ENCODE data around the gene NMT1.
"Not testable (repeated sequence)": the region's sequence is repeated elsewhere in the genome, so short reads cannot be mapped to it uniquely, and the experiment has no call there.

Gene NMT1

GRCh38 chr17:45048795-45049563 lies 12.1 kb upstream of the NMT1 start:
- H3K4me3 ChIP-seq (ENCODE audit: control insufficient read depth, low read depth, low read length) = no peak overlapping the region
- DNase-seq (ENCODE audit: low read depth) = no peak
- TF ChIP-seq, protein P1, sequence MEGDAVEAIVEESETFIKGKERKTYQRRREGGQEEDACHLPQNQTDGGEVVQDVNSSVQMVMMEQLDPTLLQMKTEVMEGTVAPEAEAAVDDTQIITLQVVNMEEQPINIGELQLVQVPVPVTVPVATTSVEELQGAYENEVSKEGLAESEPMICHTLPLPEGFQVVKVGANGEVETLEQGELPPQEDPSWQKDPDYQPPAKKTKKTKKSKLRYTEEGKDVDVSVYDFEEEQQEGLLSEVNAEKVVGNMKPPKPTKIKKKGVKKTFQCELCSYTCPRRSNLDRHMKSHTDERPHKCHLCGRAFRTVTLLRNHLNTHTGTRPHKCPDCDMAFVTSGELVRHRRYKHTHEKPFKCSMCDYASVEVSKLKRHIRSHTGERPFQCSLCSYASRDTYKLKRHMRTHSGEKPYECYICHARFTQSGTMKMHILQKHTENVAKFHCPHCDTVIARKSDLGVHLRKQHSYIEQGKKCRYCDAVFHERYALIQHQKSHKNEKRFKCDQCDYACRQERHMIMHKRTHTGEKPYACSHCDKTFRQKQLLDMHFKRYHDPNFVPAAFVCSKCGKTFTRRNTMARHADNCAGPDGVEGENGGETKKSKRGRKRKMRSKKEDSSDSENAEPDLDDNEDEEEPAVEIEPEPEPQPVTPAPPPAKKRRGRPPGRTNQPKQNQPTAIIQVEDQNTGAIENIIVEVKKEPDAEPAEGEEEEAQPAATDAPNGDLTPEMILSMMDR (IDR thresholded peaks at IDR 0.05; ENCODE audit: control insufficient read depth, insufficient read depth, low read depth, low read length, missing control alignments) = no peak

GRCh38 chr17:45050481-45051059 lies 10.5 kb upstream of the NMT1 start:
- no peak for DNase-seq (ENCODE audit: low read depth)
- TF ChIP-seq, protein P1 (IDR thresholded peaks at IDR 0.05; ENCODE audit: control insufficient read depth, insufficient read depth, low read depth, low read length, missing control alignments) = no peak
- H3K4me3 ChIP-seq (ENCODE audit: control insufficient read depth, low read depth, low read length) = peak overlapping the region; percentile 54

GRCh38 chr17:45051060-45051719 lies 9.9 kb upstream of the NMT1 start, which contains the start of gene DCAKD:
TSS of gene DCAKD (minus strand) at chr17:45051632. CDS start at chr17:45034885, 16,747 bp downstream.
- TF ChIP-seq, protein P1 (IDR thresholded peaks at IDR 0.05; ENCODE audit: control insufficient read depth, insufficient read depth, low read depth, low read length, missing control alignments) = no peak
- DNase-seq (ENCODE audit: low read depth) = peak; percentile 76
- H3K4me3 ChIP-seq (ENCODE audit: control insufficient read depth, low read depth, low read length) = peak within 1 kb of the TSS; percentile 55

GRCh38 chr17:45051720-45052051 lies 9.4 kb upstream of the NMT1 start:
- not testable (repeated sequence) for DNase-seq (ENCODE audit: low read depth); H3K4me3 ChIP-seq (ENCODE audit: control insufficient read depth, low read depth, low read length)

GRCh38 chr17:45052052-45052772 lies 8.9 kb upstream of the NMT1 start:
- TF ChIP-seq, protein P1 (IDR thresholded peaks at IDR 0.05; ENCODE audit: control insufficient read depth, insufficient read depth, low read depth, low read length, missing control alignments) = no peak
- no peak for DNase-seq (ENCODE audit: low read depth)
- H3K4me3 ChIP-seq (ENCODE audit: control insufficient read depth, low read depth, low read length) = peak overlapping the region; percentile 55

DNA sequence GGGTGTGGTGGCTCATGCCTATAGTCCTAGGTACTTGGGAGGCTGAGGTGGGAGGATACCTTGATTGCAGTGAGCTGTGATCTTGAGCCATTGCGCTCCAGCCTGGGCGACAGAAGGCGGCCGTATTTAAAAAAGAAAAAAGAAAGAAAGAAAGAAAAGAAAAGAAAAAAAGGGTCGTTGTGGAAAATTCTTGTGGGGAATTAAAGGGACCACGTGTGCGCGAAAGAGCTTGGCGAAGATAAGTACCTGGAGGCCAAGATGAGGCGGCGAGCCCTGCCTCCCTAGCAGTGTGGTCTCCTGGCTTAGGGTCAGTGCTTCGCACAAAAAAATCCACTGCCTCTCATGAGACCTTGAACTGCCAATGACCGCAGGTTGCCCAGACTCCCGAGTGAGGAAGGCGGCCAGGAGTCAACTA lies 728 bp upstream of the NMT1 start:
- DNase-seq (ENCODE audit: low read depth) = no peak
- TF ChIP-seq, protein P1 (IDR thresholded peaks at IDR 0.05; ENCODE audit: control insufficient read depth, insufficient read depth, low read depth, low read length, missing control alignments) = no peak
- peak overlapping the region; percentile 88 for H3K4me3 ChIP-seq (ENCODE audit: control insufficient read depth, low read depth, low read length)
